ENCODE data around the gene ING4.

ING4 gene

GRCh38 chr12:6632026-6632983, 30.6 kb downstream of the ING4 start:
- peak; percentile 11 for DNase-seq

GRCh38 chr12:6631549-6631961, 31.4 kb downstream of the ING4 start:
- DNase-seq = no peak

GRCh38 chr12:6630736-6631135, 32.2 kb downstream of the ING4 start:
- no peak for DNase-seq

- peak; percentile 27 for DNase-seq
Measured at GRCh38 chr12:6627616-6628015, 35.3 kb downstream of the ING4 start.

- no peak for DNase-seq
Measured at GRCh38 chr12:6626654-6627283, 36.1 kb downstream of the ING4 start.

GRCh38 chr12:6620885-6621274, 42.0 kb downstream of the ING4 start:
- DNase-seq = no peak

- no peak for DNase-seq
Measured at GRCh38 chr12:6620137-6620884, 42.6 kb downstream of the ING4 start.

- no peak for DNase-seq
Measured at GRCh38 chr12:6618483-6619225, 44.3 kb downstream of the ING4 start.

GRCh38 chr12:6615802-6616201, 47.1 kb downstream of the ING4 start:
- DNase-seq = no peak

GRCh38 chr12:6614513-6615172, 48.3 kb downstream of the ING4 start:
- no peak for DNase-seq

- peak; percentile 97 for DNase-seq
Measured at GRCh38 chr12:6613776-6614512, 49.0 kb downstream of the ING4 start.

GRCh38 chr12:6613015-6613775, 49.7 kb downstream of the ING4 start:
- DNase-seq = peak; percentile 94

- no peak for DNase-seq
Measured at GRCh38 chr12:6612652-6613014, 50.3 kb downstream of the ING4 start.

- DNase-seq = no peak
Measured at GRCh38 chr12:6612247-6612646, 50.7 kb downstream of the ING4 start.

GRCh38 chr12:6608592-6609281, 54.2 kb downstream of the ING4 start:
- no peak for DNase-seq

- DNase-seq = peak; percentile 94
Measured at GRCh38 chr12:6607751-6608591, 54.9 kb downstream of the ING4 start.

- no peak for DNase-seq
Measured at GRCh38 chr12:6606331-6607131, 56.4 kb downstream of the ING4 start.
